Measurements from ENCODE around the gene SPRY4. TPM values are rescaled to one million over a fixed set of nuclear protein-coding genes. Genes with fewer than 3 reads are reported as not detected.
"Not testable (repeated sequence)": the region's sequence is repeated elsewhere in the genome, so short reads cannot be mapped to it uniquely, and the experiment has no call there.

The SPRY4 gene
- total and polyA plus RNA-seq, 2 donors (not counting 1 experiment from before 2014, with no cell fraction given): 4.5 to 6.0 TPM

GRCh38 chr5:142342128-142342981 is 17.5 kb upstream of the SPRY4 start:
- H3K4me1 ChIP-seq (ENCODE audit: control insufficient read depth, extremely low read depth, insufficient read depth, low read length): no peaks in the 10 kb centered on the region
- H3K27me3 ChIP-seq (ENCODE audit: control insufficient read depth, insufficient read depth, low read length): no peaks in the 10 kb centered on the region
- H3K79me2 ChIP-seq (ENCODE audit: control insufficient read depth, insufficient read depth, low read length): no peaks in the 10 kb centered on the region
- H3K4me2 ChIP-seq (ENCODE audit: extremely low read depth, insufficient read depth, low read length): no peak overlapping the region
- no peaks in the 10 kb centered on the region for H4K20me1 ChIP-seq (ENCODE audit: control insufficient read depth, extremely low read depth, insufficient read depth, low read length)
- peak overlapping the region; percentile 17 for H3K27ac ChIP-seq (ENCODE audit: insufficient read depth, low read length)
- no peak overlapping the region for H3K4me3 ChIP-seq (replicated peaks in 1 of 4; ENCODE audit: control extremely low read depth in 1 of 4, insufficient read depth in 1 of 4, low read depth in 3 of 4, low read length in 4 of 4)
- H3K36me3 ChIP-seq (ENCODE audit: control insufficient read depth, insufficient read depth, low read length): no peaks in the 10 kb centered on the region
- peak overlapping the region; percentile 2 for H2AFZ ChIP-seq (ENCODE audit: low read length)
- peak; percentile 35 to 84 for DNase-seq (ENCODE audit: low read depth in 2 of 2)
- TF ChIP-seq CTCF (conservative IDR thresholded peaks at IDR 0.05 in 1 of 2, IDR thresholded peaks at IDR 0.05 in 1 of 2; ENCODE audit: low read depth in 1 of 2, low read length in 2 of 2) (no peak), EZH2 (IDR thresholded peaks at IDR 0.05; ENCODE audit: low read length, missing control alignments) (no peak)
- H3K9ac ChIP-seq (ENCODE audit: insufficient read depth, low read length): no peak overlapping the region
- no peaks in the 10 kb centered on the region for H3K9me3 ChIP-seq (ENCODE audit: control insufficient read depth, insufficient read depth, low read depth, low read length)

DNA sequence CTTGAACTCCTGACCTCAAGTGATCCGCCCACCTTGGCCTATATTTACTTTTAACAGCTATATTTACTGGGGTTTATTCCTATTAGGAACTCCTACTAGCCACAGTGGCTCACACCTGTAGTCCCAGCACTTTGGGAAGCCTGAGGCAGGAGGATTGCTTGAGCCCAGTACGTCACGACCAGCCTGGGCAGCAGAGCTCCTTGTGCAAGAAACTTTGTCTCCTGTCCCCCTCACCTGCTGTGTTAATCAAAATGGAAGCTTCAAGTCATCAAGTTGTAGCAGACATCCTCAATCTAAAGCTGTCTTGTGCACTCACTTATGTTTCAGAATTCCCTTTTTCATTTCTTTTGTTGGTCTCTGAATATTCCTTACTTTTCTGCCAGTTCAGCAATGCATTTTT is 15.0 kb upstream of the SPRY4 start:
- no peaks in the 10 kb centered on the region for H3K27me3 ChIP-seq (ENCODE audit: control insufficient read depth, insufficient read depth, low read length)
- H4K20me1 ChIP-seq (ENCODE audit: control insufficient read depth, extremely low read depth, insufficient read depth, low read length): no peaks in the 10 kb centered on the region
- no peak overlapping the region for H2AFZ ChIP-seq (ENCODE audit: low read length)
- no peaks in the 10 kb centered on the region for H3K4me1 ChIP-seq (ENCODE audit: control insufficient read depth, extremely low read depth, insufficient read depth, low read length)
- no peak overlapping the region for H3K9ac ChIP-seq (ENCODE audit: insufficient read depth, low read length)
- H3K9me3 ChIP-seq (ENCODE audit: control insufficient read depth, insufficient read depth, low read depth, low read length): no peaks in the 10 kb centered on the region
- no peak overlapping the region for H3K4me3 ChIP-seq (replicated peaks in 1 of 4; ENCODE audit: control extremely low read depth in 1 of 4, insufficient read depth in 1 of 4, low read depth in 3 of 4, low read length in 4 of 4)
- H3K79me2 ChIP-seq (ENCODE audit: control insufficient read depth, insufficient read depth, low read length): no peaks in the 10 kb centered on the region
- no peak for DNase-seq (ENCODE audit: low read depth in 2 of 2)
- no peak overlapping the region for H3K4me2 ChIP-seq (ENCODE audit: extremely low read depth, insufficient read depth, low read length)
- no peak overlapping the region for H3K27ac ChIP-seq (ENCODE audit: insufficient read depth, low read length)
- TF ChIP-seq CTCF (conservative IDR thresholded peaks at IDR 0.05 in 1 of 2, IDR thresholded peaks at IDR 0.05 in 1 of 2; ENCODE audit: low read depth in 1 of 2, low read length in 2 of 2) (no peak), EZH2 (IDR thresholded peaks at IDR 0.05; ENCODE audit: low read length, missing control alignments) (no peak)
- H3K36me3 ChIP-seq (ENCODE audit: control insufficient read depth, insufficient read depth, low read length): no peaks in the 10 kb centered on the region

DNA sequence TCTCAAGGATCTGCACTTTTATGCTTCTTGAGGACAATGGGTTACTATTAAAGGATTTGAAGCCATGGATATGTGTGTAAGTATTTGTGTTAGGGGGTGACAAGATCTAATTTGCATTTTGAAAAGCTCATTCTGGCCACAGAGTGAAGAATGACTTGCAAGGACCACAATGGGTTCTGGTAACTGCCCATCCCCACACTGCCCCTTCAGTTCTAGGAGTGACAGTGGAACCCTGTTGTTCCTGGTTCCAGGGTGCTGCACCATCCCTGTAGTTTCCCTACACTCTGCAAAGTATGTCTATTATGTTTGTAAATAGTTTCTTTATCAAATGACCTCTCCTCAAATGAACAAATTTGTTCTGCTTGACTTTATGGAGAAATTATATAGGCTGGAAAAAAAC is 9.7 kb upstream of the SPRY4 start:
- Histone ChIP-seq H3K9ac (ENCODE audit: insufficient read depth, low read length) (no peak overlapping the region), H3K4me1 (ENCODE audit: control insufficient read depth, extremely low read depth, insufficient read depth, low read length) (no peaks in the 10 kb centered on the region), H3K36me3 (ENCODE audit: control insufficient read depth, insufficient read depth, low read length) (no peaks in the 10 kb centered on the region), H3K79me2 (ENCODE audit: control insufficient read depth, insufficient read depth, low read length) (peaks cover under 1% of the 10 kb centered on the region), H2AFZ (ENCODE audit: low read length) (no peak overlapping the region), H3K4me2 (ENCODE audit: extremely low read depth, insufficient read depth, low read length) (no peak overlapping the region), H3K27ac (ENCODE audit: insufficient read depth, low read length) (no peak overlapping the region), H4K20me1 (ENCODE audit: control insufficient read depth, extremely low read depth, insufficient read depth, low read length) (no peaks in the 10 kb centered on the region), H3K4me3 (replicated peaks in 1 of 4; ENCODE audit: control extremely low read depth in 1 of 4, insufficient read depth in 1 of 4, low read depth in 3 of 4, low read length in 4 of 4) (no peak overlapping the region), H3K9me3 (ENCODE audit: control insufficient read depth, insufficient read depth, low read depth, low read length) (no peaks in the 10 kb centered on the region), H3K27me3 (ENCODE audit: control insufficient read depth, insufficient read depth, low read length) (no peaks in the 10 kb centered on the region)
- TF ChIP-seq CTCF (conservative IDR thresholded peaks at IDR 0.05 in 1 of 2, IDR thresholded peaks at IDR 0.05 in 1 of 2; ENCODE audit: low read depth in 1 of 2, low read length in 2 of 2): no peak
- TF ChIP-seq EZH2 (IDR thresholded peaks at IDR 0.05; ENCODE audit: low read length, missing control alignments): no peak
- no peak for DNase-seq (ENCODE audit: low read depth in 2 of 2)

DNA sequence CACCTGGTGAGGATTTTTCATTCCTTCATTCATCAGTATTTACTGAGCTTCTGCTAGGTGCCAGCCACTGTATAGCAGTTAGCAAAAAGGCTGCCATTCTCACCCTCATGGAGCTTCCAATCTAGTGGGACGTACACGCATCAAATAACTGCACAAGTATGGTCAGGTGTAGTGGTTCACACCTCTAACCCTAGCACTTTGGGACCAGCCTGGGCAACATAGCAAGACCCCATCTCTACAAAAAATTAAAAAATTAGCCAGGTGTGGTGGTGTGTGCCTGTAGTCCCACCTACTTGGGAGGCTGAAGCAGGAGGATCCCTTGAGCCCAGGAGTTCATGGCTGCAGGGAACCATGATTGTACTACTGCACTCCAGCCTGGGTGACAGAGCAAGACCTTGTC is 8.9 kb upstream of the SPRY4 start:
- not testable (repeated sequence) for H4K20me1 ChIP-seq (ENCODE audit: control insufficient read depth, extremely low read depth, insufficient read depth, low read length); H3K9me3 ChIP-seq (ENCODE audit: control insufficient read depth, insufficient read depth, low read depth, low read length); DNase-seq (ENCODE audit: low read depth in 2 of 2); H3K36me3 ChIP-seq (ENCODE audit: control insufficient read depth, insufficient read depth, low read length); H3K79me2 ChIP-seq (ENCODE audit: control insufficient read depth, insufficient read depth, low read length); H3K4me1 ChIP-seq (ENCODE audit: control insufficient read depth, extremely low read depth, insufficient read depth, low read length); H3K9ac ChIP-seq (ENCODE audit: insufficient read depth, low read length); H3K27ac ChIP-seq (ENCODE audit: insufficient read depth, low read length); H3K4me3 ChIP-seq (replicated peaks in 1 of 4; ENCODE audit: control extremely low read depth in 1 of 4, insufficient read depth in 1 of 4, low read depth in 3 of 4, low read length in 4 of 4); H3K27me3 ChIP-seq (ENCODE audit: control insufficient read depth, insufficient read depth, low read length); H3K4me2 ChIP-seq (ENCODE audit: extremely low read depth, insufficient read depth, low read length); H2AFZ ChIP-seq (ENCODE audit: low read length)

Data from fibroblast of lung (primary cell).